HPDE6-E6E7 (cell line): ENCODE results near the gene ADARB2.
"Not testable (repeated sequence)": the region's sequence is repeated elsewhere in the genome, so short reads cannot be mapped to it uniquely, and the experiment has no call there.

Experiments used
- DNase-seq: peaks from one replicate; pipeline ENCODE4 v3.0.0; 2011; ENCODE audit warnings: missing footprints; ENCODE audit errors: extremely low spot score

The ADARB2 gene

DNA sequence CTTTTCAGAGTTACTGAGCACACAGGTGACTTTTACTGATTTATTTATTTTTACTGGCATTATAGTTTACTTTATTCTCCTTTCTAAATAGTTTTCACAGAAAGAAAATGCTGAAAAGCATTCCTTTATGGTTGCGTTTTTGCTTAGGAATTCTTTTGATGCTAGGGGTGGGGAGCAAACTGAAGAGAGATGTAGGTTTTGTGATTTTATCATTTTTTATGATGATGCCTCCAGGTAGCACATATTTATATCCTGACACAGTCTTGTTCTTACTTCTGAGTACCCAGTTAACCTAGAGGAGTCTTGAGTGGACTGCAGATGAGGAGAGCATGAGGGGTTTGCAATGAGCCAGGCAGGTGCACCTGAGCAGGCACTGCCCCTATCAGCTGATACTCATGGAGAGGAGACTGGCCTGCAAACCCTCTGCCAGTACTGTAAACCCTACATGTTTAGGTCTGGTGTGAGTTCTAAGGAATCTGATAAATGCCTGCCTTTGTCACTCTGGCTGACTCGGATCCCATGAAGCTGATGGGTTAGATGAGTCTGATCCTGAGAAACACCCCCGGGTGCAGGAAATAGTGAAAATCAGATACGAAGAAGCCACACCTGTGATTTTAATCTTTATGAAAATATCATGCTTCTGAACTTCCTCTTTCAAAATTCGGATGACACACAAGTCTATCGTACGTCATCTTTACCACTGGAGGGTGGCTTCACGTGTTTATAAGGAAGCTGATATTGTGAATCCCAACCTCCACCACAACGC is 378.3 kb downstream of the ADARB2 start:
- no peak for DNase-seq

DNA sequence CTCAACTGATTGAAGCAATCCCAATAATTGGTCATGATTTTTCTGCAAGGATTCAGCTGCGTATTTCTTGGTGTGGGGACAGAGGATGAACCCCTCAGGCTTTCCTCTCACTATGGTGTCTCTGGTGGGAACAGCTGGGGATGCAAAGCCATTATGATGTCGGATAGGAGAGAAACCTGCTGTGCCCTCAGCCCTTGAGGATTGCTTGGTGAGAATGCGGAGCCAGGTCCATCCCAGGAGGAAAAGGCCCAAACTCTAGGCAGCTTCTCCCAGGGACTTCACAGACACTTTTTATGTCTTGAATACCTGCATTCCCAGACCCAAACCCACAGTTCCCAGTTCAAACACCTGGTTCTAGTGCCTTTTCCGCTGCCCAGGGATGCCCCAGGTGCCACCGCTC is 379.2 kb downstream of the ADARB2 start:
- no peak for DNase-seq

DNA sequence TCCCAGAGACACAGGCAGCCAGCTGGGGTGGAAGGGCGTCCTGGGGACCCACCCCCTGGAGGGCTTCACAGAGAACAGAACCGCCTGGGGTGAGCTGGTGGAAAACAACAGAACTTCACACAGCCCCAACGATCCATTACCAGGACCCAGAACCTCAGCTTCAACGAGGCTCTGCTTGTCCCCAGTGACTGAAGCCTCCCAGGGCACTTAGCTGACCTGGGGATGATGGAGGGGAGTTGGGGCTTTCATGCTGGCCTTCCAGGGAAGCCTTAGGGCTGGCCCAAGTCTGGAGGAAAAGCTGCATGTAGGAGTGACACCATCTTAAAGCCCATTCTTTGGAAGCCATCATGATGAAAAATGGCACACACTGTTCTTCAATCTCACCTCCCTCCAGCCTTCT is 381.0 kb downstream of the ADARB2 start:
- no peak for DNase-seq

DNA sequence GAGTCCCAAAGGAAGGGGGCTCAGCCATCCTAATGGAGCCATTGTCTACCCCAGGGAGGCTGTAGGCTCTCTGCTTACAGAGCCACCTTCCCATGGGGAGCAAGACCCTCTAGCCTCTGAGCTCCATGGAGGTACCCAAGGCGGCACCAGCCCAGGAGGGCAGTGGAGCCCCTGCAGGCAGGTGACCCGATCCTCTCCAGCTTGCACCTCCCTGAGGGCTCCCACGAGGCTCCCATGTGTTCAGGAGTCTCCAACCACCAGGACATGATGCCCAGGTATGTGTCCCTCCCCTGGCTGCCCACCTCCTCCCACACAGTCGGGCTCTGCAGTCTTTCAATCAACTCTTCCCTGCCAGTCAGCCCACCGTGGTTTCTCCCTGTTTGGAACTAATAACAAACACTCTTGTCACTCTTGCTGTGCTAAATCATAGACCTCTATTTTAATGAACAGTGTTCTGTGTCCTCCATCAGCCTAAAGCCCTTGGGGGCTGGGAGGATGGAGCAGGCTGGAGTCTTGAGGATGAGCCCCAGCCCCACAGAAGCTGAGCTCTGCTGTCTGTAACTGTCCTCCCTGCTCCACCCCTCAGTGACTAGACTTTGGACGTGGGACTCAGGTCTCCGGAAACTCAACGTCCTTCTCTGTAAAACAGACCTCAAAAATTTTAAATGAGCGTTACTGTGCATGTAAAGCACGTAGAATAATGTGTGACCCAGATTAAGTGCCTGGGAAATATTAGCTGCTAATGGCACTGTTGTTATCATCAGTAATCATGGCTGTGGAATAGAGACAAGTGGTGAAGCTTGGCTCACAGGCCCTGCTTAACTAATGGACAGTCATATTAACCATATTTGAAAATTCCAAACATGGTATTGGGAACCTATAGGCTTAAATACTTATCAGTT is 382.3 kb downstream of the ADARB2 start:
- no peak for DNase-seq

DNA sequence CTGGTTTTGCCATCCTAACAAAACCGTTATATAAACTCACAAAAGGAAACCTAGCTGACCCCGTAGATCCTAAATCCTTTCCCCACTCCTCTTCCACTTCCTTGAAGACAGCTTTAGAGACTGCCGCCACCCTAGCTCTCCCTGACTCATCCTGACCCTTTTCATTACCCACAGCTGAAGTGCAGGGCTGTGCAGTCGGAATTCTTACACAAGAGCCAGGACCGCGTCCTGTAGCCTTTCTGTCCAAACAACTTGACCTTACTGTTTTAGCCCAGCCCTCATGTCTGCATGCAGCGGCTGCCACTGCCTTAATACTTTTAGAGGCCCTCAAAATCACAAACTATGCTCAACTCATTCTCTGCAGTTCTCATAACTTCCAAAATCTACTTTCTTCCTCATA is 385.0 kb downstream of the ADARB2 start:
- not testable (repeated sequence) for DNase-seq

DNA sequence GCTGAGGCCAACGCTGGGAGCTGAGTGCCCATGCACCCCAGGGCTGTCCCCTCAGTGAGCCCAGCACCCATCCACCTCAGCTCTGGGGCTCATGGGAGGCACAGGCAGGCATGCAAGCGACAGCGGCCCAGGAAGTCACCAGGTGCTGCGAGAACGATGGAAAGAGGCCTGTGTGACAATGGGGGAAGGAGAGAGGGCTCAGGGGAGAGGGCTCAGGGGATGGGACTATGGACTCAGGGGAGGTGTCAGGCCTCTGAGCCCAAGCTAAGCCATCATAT is 388.6 kb downstream of the ADARB2 start:
- no peak for DNase-seq

DNA sequence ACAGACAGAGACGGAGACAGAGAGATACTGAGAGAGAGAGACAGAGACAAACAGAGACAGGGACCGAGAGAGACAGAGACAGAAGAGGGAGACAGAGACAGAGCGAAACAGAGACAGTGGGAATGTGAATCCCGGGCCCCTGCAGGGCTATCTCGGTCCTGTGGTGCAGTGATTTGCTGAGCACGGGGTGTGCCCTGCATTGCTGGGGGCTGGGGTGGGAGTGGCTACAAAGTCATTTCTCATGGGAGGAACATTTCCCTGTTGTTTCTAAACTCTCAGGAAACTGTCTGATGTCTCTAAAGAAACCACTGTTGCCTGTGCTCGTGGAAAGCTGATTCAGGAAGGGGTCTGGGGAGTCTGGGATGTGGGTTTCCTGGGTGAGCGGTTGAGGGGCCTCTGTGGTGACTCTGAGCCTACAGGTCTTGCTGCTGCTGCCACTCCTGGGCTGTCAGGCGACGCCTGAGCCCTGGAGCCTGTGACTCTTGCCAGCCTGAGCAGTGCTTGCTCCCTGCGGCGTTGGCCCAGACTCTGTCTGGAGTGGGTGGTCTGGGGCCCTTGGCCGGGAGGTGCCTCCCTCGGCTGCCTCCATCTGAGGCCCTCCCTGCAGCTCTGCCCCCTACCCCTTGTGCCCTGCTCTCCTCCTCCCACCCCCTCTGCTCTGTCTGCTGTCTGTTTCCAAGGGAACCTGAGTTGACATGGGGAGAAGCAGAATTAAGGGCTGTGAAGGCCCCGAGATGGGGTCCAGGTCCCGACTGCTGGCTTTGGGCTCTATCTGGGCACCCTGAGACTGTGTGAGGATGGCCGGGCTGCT is 389.2 kb downstream of the ADARB2 start:
- DNase-seq: no peak

DNA sequence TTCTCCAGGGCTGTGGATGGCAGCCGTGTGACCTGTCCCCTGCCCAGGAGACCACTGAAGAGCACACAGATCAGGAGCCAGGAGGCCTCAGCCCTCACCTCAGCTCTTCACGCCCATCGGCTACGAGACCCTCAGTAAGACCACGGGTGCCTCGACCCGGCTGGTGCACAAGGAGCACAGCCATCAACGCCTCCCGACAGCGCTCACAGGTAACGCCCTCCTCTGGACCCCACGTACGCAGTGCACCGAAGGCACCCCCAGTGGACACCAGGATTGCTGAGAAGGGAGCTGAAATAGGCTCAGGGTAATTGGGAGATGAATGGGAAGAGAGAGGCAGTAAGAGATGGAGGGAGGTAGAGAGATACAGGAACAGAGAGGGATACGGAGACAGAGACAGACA is 389.8 kb downstream of the ADARB2 start:
- no peak for DNase-seq

DNA sequence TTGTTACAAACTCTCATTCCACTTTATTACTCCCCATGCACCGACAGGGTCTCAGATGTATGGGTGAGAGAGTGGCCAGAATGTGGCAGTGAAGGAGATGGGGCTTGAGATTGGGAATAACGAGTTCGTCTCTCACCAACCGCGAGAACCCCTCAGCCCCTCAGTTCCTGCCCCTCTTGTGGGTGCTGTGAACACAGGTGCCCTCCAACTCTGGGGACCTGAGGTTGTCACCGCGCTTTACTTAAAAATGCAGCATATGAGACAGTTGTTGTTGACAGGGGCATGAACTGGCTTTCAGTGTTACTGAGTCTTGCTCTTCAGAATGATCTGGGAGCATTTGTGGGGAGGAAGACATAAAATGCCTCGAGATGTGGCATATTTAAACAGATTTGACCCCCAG is 391.1 kb downstream of the ADARB2 start:
- DNase-seq: no peak

DNA sequence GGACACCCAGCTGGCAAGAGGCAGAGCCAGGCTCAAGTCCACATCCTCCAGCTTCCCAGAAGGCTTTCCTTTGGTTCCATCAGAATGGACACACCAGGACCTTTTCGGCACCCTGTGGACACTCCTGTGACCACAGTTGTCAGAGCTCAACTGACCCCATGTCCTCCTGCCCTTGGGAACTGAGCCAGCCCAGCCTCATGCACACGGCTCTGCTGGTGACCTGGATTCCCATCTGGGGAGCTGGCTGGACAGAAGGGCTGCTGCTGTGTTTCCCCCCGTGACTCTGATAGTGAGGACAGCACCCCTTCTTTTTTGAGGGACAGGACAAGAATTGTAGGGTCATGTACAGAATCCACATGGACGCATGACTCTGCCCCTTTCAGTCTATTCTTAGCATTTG is 392.0 kb downstream of the ADARB2 start:
- DNase-seq: no peak

DNA sequence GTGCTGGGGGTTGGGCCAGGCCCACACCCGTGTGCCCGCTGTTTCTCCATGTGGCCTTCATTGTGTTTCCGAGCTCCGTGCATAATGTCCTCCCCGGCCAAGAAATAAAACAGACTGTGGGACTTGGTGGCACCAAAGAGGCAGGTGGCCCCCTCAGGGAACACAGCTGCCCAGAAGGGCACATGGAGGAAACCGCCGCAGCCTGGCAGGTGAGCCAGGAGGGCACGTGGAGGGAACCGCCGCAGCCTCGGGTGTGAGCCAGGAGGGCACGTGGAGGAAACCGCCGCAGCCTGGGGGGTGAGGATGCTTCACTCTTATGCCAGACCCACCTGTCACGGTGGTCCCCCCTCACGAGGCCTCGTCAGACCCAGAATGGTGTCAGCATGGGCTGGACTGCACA is 392.5 kb downstream of the ADARB2 start:
- DNase-seq: no peak

DNA sequence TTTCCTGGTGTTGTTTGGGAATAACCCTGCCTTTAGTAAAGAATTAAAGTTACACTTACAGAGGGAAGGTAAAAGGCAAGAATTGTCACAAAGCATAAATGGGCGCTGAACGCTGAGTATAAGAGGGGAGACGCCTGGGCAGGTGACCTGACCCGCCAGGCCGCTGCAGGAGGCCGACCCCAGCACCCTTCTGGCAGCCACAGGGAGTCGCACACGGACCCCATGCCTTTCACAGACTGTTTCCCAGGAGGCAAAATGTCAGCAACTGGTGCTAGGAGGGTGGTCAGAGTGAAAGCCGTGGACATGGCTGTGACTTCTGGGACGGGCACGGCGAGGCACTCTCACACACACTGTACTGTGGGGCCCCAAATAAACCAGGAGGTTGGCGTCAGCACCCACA is 392.9 kb downstream of the ADARB2 start:
- DNase-seq: no peak

DNA sequence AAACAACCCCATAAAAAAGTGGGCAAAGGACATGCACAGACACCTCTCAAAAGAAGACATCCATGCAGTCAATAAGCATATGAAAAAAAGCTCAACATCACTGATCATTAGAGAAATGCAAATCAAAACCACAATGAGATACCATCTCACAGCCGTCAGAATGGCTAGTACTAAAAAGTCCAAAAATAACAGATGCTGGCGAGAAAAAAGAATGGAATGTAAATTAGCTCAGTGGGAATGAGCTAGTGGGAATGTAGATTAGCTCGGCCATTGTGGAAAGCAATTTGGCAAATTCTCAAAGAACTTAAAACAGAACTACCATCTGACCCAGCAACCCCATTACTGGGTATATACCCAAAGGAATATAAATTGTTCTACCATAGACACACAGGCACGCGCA is 394.1 kb downstream of the ADARB2 start:
- no peak for DNase-seq

DNA sequence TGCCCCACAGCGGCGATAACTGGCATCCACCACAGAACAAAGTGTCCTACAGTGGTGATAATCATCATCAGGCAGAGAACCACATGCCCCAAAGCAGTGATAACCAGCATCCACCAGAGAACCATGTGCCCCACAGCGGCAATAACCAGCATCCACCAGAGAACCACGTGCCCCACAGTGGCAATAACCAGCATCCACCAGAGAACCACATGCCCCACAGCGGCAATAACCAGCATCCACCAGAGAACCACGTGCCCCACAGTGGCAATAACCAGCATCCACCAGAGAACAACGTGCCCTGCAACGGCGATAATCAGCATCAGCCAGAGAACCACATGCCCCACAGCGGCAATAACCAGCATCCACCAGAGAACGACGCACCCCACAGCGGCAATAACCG is 396.3 kb downstream of the ADARB2 start:
- DNase-seq: not testable (repeated sequence)

DNA sequence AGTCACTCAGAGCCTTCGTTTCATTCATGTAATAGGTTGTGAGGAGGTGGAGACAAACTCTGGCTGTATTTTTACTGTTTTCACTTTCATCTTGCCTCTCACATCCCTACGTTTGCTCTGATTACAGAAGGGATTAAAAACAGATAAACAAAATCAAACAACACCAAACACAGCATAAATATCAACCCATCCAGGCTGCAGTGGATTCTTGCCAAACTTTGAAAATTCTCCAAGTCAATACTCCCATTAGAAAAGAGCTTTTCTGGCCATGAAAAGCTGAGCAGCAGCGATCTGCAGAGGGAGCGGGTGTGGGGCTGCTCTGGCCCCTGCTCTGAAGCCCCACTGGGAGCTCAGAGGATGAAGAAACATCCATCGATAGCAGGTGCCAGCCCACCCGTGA is 397.9 kb downstream of the ADARB2 start:
- DNase-seq: no peak

DNA sequence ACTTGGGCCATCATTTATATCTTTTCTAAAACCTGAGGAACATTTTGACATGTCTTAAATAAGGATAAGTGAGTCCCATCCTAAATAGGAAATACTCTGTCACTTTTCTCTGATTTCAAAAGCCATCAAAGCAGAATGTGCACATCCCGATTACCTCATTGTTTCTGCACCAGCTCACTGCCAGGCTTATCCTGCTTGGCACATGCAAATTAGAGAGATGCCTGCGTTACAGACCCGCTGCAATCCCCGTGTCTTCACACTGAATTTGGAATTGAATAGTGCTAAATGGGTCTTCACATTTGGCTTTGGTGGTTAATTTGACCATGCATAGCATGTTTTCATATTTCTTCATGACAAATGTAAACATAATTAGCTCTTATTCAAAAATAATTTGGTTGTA is 401.7 kb downstream of the ADARB2 start:
- DNase-seq: no peak

DNA sequence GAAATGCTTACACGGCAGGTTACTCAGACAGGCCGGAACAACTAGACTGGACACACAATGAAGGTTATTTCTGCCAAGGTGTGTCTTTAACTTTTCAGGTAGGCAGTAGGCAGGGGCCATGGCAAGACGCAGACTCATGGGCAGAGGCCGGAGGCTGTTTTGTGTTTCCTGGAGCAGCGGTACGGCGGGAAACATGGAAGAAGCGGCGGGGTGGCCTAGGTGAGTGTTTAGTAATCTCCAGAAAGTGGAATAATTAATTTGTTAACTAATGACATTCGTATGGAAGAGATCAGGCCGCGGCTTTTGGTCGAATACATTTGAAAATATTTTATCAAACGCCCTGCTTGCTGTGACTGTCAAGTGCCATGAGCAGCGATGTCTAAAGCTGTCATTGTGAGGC is 403.3 kb downstream of the ADARB2 start:
- no peak for DNase-seq

DNA sequence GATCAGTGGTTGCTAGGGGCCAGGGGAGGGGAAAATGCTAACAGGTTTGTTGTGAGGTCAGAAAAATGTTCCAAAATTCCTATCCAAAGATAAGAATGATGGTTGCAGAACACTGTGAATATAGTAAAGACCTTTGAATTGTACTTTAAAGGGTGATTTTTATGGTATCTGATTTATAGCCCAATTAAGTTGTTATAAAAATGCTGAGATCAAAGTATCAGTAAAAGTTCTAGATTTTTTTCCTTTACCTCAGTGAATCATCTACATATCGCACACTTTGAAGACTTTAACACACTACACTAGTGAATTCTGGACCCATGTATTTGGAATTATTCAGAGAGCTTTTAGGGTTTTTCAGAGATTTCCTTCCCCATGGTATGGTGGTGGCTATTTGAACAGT is 405.8 kb downstream of the ADARB2 start:
- DNase-seq: no peak

DNA sequence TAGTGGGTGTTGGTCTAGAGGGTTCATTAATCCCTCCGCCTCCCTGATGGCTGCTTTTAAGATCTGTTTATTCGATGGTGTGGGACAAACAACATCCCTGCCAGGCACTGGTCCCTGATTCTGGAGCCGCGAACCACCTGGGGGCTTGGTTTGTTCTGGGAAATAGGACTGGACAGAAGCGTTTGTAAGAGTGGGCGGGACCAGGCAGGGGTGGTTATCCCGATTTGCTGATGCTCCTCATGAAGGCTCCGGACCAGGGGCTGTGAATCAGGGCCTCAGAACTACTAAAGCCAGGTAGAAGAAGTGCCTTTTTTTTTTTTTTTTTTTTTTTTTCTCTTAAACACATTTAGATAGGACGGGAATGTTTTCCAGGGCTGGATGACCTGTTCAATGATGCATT is 407.7 kb downstream of the ADARB2 start:
- DNase-seq: no peak

DNA sequence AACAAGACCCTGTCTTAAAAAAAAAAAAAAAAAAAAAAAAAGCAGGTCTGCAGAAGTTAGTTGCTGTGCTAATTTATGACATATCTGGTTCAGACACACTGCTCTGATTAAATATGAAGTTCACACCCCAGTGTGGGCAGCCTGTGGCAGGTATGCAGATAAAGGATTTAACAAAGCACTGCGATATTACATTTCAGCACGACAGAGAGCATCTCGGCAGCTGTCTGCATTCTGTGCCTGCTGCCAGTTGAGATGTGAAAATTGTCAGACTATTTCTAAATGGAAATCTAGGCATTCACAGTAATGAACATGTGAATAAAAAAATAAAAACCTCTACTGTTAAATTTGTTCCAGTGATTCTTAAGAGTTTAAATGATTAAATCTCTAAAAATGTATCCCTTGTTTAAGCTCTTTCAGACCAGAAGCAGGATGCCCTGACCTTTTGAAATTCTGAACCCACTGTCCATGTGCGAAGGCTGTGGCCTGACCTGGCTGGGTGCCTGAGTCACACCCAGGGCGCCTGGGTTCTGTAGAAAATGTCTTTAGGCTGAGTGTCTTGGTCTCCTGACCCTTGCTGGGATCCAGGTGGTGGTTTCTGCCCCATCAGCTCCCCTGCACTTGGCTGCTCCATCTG is 408.2 kb downstream of the ADARB2 start:
- DNase-seq: no peak

DNA sequence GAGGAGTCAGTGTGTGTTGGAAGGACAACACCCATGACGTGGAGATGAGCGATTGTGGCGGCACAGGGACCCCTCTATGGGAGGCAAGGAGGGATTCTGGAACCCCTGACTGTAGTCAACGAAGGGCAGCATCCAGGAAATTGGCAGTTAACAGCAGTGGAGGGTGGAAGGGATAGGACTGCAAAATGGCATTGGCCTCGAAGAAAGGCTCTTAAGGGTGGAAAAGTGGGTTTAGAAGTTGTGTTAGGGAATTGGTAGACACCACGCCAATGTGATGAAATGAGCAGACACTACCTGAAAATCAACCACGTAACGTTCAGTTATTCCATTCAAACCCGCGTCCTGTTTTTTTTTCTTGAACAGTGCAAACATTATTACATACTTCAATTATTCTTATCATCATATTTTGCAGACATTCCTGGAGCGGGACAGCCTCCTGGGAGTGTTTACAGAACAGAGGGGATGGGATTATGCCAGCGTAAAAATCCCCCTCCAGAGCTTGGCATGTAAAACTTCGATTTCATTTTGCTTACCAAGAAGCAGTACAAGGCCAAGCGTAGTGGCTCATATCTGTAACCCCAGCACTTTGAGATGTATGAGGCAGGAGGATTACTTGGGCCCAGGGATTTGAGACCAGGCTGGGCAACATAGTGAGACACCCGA is 409.0 kb downstream of the ADARB2 start:
- DNase-seq: no peak

DNA sequence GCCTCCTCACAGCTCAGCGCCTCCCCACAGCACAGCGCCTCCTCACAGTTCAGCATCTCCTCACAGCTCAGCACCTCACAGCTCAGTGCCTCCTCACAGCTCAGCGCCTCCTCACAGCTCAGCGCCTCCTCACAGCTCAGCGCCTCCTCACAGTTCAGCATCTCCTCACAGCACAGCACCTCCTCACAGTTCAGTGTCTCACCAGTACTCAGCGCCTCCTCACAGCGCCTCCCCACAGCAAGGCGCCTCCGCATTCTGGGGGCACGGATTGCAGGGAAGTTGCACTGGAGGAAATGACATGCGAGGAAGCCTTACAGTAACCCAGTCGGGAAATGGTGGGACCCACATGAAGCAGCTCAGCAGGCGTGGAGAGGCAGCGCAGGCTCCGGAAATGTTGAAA is 409.6 kb downstream of the ADARB2 start:
- DNase-seq: no peak
